OCI-LY3 (cell line): Measurements from ENCODE around the gene SEMG1.

Experiments used
- H2AFZ ChIP-seq: fragments of 200-600, 300-600 bp; shearing (Covaris generic); 2 replicates; pipeline ENCODE4 v1.6.0; 2014; ENCODE audit warnings: antibody characterized with exemption, low read depth, low read length
- H3K27ac ChIP-seq: fragments of 200-600, 300-600 bp; sonication (generic); 2 replicates; pipeline ENCODE4 v1.5.1; 2014; ENCODE audit warnings: mild to moderate bottlenecking, low read length, moderate library complexity, mixed read lengths
- H3K27me3 ChIP-seq: fragments of 200-600, 300-600 bp; sonication (generic); 2 replicates; pipeline ENCODE4 v1.6.1; 2014; ENCODE audit warnings: low read depth, low read length, mixed read lengths
- H3K36me3 ChIP-seq: fragments of 200-600, 300-600 bp; sonication (generic); replicated peaks from 2 replicates; pipeline ENCODE3; 2014; ENCODE audit warnings: low read depth, low read length, mixed read lengths
- H3K4me1 ChIP-seq: fragments of 300-600, 200-600 bp; sonication (generic); 2 replicates; pipeline ENCODE4 v1.6.1; 2014; ENCODE audit warnings: low read length, mixed read lengths
- H3K4me2 ChIP-seq: fragments of 200-600, 300-600 bp; sonication (generic); 2 replicates; pipeline ENCODE4 v1.6.1; 2014; ENCODE audit warnings: low read length, mixed read lengths
- H3K4me3 ChIP-seq: fragments of 300-600, 200-600 bp; sonication (generic); 2 replicates; pipeline ENCODE4 v1.5.1; 2014; ENCODE audit warnings: antibody characterized with exemption, mild to moderate bottlenecking, low read length, moderate library complexity
- H3K79me2 ChIP-seq: fragments of 300-600, 200-600 bp; shearing (Covaris generic); 2 replicates; pipeline ENCODE4 v1.6.1; 2014; ENCODE audit warnings: mild to moderate bottlenecking, low read length, mixed read lengths
- H3K9ac ChIP-seq: fragments of 300-600, 200-600 bp; shearing (Covaris generic); 2 replicates; pipeline ENCODE4 v1.6.0; 2014; ENCODE audit warnings: mild to moderate bottlenecking, low read length, moderate library complexity
- H3K9me3 ChIP-seq: fragments of 200-600, 300-600 bp; shearing (Covaris generic); 2 replicates; pipeline ENCODE4 v1.6.1; 2014; ENCODE audit warnings: low read length, mixed read lengths; ENCODE audit not compliant: insufficient read depth
- H4K20me1 ChIP-seq: fragments of 200-600, 300-600 bp; sonication (generic); 2 replicates; pipeline ENCODE4 v1.6.1; 2016; ENCODE audit warnings: low read length, mixed read lengths; ENCODE audit not compliant: insufficient read depth
- EZH2phosphoT487 ChIP-seq: fragments of 200-600 bp; shearing (Covaris generic); IDR thresholded peaks from 2 replicates; pipeline ENCODE4 v1.6.1; 2018; ENCODE audit warnings: antibody characterized with exemption, mixed run types, low read depth
- TF ChIP-seq, protein P1 (sequence below): fragments of 200-600, 300-600 bp; sonication (generic); IDR thresholded peaks from 2 replicates; pipeline ENCODE4 v1.5.1; 2014; ENCODE audit warnings: antibody characterized with exemption, low read length, low read depth

Gene SEMG1

DNA sequence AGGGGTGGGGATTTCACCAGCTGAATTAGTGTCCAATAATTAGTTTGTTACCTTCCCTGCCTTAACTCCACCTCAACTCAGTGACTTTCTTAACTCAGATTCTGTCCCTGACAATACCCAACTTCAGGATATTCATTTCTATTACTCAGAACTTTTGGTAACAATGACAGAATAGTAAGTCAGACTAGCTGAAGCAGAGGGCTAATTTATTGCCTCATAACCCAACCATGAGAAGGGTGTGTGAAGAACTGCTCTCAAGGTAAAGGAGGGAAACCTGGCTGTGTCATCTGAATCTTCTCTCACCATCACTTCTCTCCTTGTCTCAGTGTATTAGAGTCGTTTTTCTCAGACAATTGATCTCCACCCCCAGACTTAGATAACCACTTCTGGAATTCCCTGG, 33.3 kb upstream of the SEMG1 start:
- TF ChIP-seq, protein P1, sequence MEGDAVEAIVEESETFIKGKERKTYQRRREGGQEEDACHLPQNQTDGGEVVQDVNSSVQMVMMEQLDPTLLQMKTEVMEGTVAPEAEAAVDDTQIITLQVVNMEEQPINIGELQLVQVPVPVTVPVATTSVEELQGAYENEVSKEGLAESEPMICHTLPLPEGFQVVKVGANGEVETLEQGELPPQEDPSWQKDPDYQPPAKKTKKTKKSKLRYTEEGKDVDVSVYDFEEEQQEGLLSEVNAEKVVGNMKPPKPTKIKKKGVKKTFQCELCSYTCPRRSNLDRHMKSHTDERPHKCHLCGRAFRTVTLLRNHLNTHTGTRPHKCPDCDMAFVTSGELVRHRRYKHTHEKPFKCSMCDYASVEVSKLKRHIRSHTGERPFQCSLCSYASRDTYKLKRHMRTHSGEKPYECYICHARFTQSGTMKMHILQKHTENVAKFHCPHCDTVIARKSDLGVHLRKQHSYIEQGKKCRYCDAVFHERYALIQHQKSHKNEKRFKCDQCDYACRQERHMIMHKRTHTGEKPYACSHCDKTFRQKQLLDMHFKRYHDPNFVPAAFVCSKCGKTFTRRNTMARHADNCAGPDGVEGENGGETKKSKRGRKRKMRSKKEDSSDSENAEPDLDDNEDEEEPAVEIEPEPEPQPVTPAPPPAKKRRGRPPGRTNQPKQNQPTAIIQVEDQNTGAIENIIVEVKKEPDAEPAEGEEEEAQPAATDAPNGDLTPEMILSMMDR: no peak
- no peak for TF ChIP-seq EZH2phosphoT487
- Histone ChIP-seq H3K27ac (no peak overlapping the region), H3K4me3 (no peak overlapping the region), H3K4me1 (no peaks in the 10 kb centered on the region), H3K9me3 (no peaks in the 10 kb centered on the region), H3K27me3 (peaks cover 41% of the 10 kb centered on the region), H3K9ac (no peak overlapping the region), H2AFZ (no peak overlapping the region), H4K20me1 (no peaks in the 10 kb centered on the region), H3K4me2 (no peak overlapping the region), H3K79me2 (no peaks in the 10 kb centered on the region), H3K36me3 (no peaks in the 10 kb centered on the region)

DNA sequence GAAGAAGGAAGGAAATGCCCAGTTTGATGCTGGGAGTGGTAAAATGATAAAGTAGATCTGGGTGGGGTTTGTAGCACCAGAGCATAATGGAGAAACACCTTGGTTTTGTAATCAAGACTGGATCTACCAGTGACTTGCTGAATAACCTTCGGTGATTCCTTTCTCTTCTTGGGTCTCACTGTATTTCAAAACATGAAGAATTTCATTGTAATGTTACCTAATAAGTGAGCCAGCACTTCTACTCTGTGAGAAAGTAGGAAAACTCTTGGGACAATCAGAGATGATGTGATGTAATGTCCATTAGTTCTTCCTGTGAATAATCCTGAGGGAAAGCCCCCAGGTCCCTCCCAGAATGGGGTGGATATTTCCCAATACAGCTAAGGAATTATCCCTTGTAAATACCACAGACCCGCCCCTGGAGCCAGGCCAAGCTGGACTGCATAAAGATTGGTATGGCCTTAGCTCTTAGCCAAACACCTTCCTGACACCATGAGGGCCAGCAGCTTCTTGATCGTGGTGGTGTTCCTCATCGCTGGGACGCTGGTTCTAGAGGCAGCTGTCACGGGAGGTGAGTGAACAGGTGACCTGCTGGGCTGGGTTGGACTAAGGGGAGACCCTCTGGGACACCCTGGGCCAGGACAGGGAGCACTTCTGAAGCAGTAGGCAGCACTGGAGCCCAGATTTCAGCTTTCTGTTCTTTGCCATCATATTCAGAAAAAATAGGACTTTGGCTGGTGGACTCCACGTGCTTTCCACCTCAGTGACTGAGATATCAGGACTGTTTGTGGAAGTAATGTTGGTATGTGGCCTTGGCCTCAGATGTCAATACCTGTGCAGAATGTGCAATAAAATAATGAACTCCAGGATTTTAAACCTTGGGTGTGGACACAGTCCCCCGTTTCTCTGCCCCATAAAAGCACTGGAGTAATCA, 32.1 kb upstream of the SEMG1 start, which contains the start of gene PI3:
Gene PI3, plus strand, starts transcription at position 469 of the 931 bp plus-strand sequence. Its CDS starts 21 bp downstream, at position 490.
- no peak within 1 kb of the TSS for H3K4me3 ChIP-seq
- H3K27me3 ChIP-seq: peaks cover 37% of the 10 kb centered on the region
- H2AFZ ChIP-seq: no peak within 1 kb of the TSS
- no peak within 1 kb of the TSS for H3K27ac ChIP-seq
- H3K9me3 ChIP-seq: no peaks in the 10 kb centered on the region
- H3K9ac ChIP-seq: no peak within 1 kb of the TSS
- H4K20me1 ChIP-seq: no peaks in the 10 kb centered on the region
- H3K4me2 ChIP-seq: no peak within 1 kb of the TSS
- TF ChIP-seq, protein P1: no peak
- no peak for TF ChIP-seq EZH2phosphoT487
- H3K79me2 ChIP-seq: no peaks in the 10 kb centered on the region
- no peaks in the 10 kb centered on the region for H3K4me1 ChIP-seq
- H3K36me3 ChIP-seq: no peaks in the 10 kb centered on the region

DNA sequence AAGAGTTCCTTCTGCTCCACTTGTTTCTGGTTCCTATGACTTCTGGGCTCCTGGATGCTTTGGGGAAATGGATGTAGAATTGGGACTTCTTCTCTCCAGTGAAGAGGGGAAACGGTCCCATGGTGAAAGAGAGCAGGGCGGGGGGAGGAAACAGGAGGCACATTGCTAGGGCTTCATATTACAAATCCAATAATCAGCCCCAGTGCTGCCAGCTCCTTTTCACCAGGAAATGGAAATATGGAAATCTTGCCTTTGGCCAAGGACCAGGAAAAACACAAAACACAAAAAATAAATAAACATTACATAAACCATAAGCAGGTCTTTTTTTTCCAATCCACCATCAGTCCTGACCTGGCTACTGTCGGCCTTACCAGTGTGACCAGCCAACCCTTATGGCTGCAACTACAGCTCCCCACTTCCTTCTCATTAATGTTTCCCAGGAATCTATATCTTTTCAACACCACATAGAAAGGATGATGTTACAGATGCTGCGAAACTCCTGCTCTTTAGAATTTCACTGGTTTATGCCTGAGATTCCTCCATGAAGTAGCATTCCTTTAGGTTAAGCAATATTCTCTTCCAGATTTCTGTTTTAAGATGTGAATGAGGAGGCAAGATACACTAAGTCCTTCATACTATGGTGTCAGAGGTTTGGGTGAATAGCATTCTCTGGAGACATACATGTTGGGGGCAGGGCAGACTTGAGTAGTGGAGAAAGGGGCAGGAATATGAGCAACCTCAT, 30.1 kb upstream of the SEMG1 start:
- Histone ChIP-seq H3K79me2 (no peaks in the 10 kb centered on the region), H3K27ac (no peak overlapping the region), H3K4me2 (no peak overlapping the region), H3K9me3 (no peaks in the 10 kb centered on the region), H4K20me1 (no peaks in the 10 kb centered on the region), H3K27me3 (peaks cover 29% of the 10 kb centered on the region; the same call in 1 of the 2 replicates), H3K9ac (no peak overlapping the region), H3K4me1 (no peaks in the 10 kb centered on the region), H3K36me3 (no peaks in the 10 kb centered on the region), H2AFZ (no peak overlapping the region), H3K4me3 (no peak overlapping the region)
- no peak for TF ChIP-seq EZH2phosphoT487
- TF ChIP-seq, protein P1: no peak

DNA sequence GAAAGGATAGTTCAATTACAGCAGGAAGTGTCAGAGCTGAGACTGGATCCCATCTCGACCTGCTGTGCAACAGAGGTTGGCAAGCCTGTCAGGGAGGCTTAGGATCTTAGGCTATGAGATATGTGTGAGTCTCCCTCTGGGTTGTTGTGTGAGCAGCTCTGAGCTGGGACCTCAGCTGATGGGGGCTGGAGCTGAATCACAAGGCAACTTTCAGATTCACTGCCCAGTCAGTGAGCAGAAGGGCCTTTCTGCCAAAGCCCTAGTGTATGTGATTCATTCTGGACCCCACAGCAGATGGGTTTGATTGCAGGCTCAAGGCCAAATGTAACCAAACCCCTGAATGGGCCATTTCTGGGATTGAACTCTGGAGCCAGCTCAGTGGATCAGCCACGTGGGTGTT, 27.7 kb upstream of the SEMG1 start:
- Histone ChIP-seq H3K9ac (no peak overlapping the region), H3K27ac (no peak overlapping the region), H3K79me2 (no peaks in the 10 kb centered on the region), H4K20me1 (no peaks in the 10 kb centered on the region), H3K36me3 (no peaks in the 10 kb centered on the region), H3K27me3 (peaks cover 13% of the 10 kb centered on the region; the same call in 1 of the 2 replicates), H2AFZ (no peak overlapping the region), H3K4me3 (no peak overlapping the region), H3K4me2 (no peak overlapping the region), H3K4me1 (no peaks in the 10 kb centered on the region), H3K9me3 (no peaks in the 10 kb centered on the region)
- no peak for TF ChIP-seq EZH2phosphoT487
- TF ChIP-seq, protein P1: no peak
